GM23338 (cell line): Measurements from ENCODE around the gene RBBP4.

Experiments
- CTCF ChIP-seq, 2 experiments: fragments of 200-600 bp in 1 of 2; sonication (generic) in 1 of 2; conservative IDR thresholded peaks; 2 replicates each; pipeline versions ENCODE4 v1.5.1 to v1.6.1; 2016 to 2017; ENCODE audit warnings: antibody characterized with exemption in 2 of 2, low read depth in 2 of 2, mild to moderate bottlenecking in 2 of 2, moderate library complexity in 1 of 2
- TF ChIP-seq, protein P1 (sequence below): IDR thresholded peaks from 2 replicates; pipeline ENCODE4 v1.6.1; 2016; ENCODE audit warnings: antibody characterized with exemption

GRCh38 chr1:32652244-32652962 lies 1.4 kb downstream of the RBBP4 start:
- no peak for TF ChIP-seq CTCF (conservative IDR thresholded peaks at IDR 0.05; ENCODE audit: low read depth in 2 of 2)
- TF ChIP-seq, protein P1, sequence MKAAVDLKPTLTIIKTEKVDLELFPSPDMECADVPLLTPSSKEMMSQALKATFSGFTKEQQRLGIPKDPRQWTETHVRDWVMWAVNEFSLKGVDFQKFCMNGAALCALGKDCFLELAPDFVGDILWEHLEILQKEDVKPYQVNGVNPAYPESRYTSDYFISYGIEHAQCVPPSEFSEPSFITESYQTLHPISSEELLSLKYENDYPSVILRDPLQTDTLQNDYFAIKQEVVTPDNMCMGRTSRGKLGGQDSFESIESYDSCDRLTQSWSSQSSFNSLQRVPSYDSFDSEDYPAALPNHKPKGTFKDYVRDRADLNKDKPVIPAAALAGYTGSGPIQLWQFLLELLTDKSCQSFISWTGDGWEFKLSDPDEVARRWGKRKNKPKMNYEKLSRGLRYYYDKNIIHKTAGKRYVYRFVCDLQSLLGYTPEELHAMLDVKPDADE, result no peak
